ENCODE measurements around the gene RAB6B. TPM values are rescaled to one million over a fixed set of nuclear protein-coding genes. Genes with fewer than 3 reads are reported as not detected.

RAB6B gene
- total and polyA plus RNA-seq, 10 donors: 1.3 to 20.4 (median 8.5) TPM

DNA sequence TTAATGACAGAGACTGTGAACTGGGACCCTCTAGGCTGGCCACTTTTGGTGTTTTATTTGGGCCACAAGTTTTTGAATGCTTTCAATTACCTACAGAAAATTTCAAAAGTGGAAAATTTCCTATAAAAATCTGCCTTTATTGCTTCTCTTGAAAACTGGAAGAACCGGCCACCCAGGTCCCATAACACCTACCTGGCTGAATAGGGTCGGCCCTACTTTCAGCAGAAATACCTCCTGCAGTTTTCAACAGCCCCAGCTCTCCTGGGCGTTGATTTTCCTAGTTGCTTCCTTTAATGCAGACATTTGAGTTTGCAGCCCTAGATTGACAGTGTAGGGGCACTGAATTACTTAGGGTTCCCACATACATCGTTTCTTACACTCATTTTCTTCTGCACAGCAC lies 90.8 kb downstream of the RAB6B start:
- peaks cover 0 to 3% (median 0%) of the 10 kb centered on the region in 7 donors for H3K27me3 ChIP-seq (replicated peaks in 1 of 7)
- H3K36me3 ChIP-seq: peaks cover 0 to 23% (median 14%) of the 10 kb centered on the region in 6 donors
- no peak for DNase-seq
- intact Hi-C loops (cut with DNase I; ENCODE audit: low total_unique reads): loop anchor here (10.0 kb wide), 1 partner anchor 140 kb away; the partner anchor contains the start of gene TOPBP1
- no peak overlapping the region for H3K27ac ChIP-seq
- TF ChIP-seq, protein P1, sequence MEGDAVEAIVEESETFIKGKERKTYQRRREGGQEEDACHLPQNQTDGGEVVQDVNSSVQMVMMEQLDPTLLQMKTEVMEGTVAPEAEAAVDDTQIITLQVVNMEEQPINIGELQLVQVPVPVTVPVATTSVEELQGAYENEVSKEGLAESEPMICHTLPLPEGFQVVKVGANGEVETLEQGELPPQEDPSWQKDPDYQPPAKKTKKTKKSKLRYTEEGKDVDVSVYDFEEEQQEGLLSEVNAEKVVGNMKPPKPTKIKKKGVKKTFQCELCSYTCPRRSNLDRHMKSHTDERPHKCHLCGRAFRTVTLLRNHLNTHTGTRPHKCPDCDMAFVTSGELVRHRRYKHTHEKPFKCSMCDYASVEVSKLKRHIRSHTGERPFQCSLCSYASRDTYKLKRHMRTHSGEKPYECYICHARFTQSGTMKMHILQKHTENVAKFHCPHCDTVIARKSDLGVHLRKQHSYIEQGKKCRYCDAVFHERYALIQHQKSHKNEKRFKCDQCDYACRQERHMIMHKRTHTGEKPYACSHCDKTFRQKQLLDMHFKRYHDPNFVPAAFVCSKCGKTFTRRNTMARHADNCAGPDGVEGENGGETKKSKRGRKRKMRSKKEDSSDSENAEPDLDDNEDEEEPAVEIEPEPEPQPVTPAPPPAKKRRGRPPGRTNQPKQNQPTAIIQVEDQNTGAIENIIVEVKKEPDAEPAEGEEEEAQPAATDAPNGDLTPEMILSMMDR (IDR thresholded peaks at IDR 0.05 in 8 of 11, conservative IDR thresholded peaks at IDR 0.05 in 3 of 11): no peak
- TF ChIP-seq POLR2A (IDR thresholded peaks at IDR 0.05): no peak
- no peak for TF ChIP-seq POLR2AphosphoS5 (IDR thresholded peaks at IDR 0.05)
- WGBS, 5 donors: 74 to 84% (median 81%) methylated on average over 4 of the region's 4 CpGs
- no peaks in the 10 kb centered on the region for H3K9me3 ChIP-seq
- peaks cover 9 to 36% (median 16%) of the 10 kb centered on the region in 6 donors for H3K4me1 ChIP-seq
- peak overlapping the region in 5 of 8 donors; percentile 81 to 99 (median 94) for H3K4me3 ChIP-seq

DNA sequence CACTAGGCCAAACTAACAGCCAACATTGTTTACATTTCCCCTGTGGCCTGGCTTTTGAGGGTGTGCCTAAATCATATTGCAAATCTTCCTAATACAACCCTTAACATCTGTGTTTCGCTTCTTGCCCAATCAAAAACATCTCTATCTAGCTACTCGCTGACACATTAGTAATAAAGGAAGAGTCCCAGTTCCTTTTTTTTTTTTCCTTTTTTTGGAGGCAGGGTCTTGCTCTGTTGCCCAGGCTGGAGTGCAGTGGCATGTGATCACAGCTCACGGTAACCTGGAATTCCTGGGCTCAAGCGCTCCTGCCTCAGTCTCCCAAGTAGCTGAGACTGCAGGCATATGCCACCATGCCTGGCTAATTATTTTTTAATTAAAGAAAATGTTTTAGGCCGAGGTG lies 92.2 kb downstream of the RAB6B start:
- TF ChIP-seq, protein P1 (IDR thresholded peaks at IDR 0.05 in 8 of 11, conservative IDR thresholded peaks at IDR 0.05 in 3 of 11): no peak
- TF ChIP-seq POLR2AphosphoS5 (IDR thresholded peaks at IDR 0.05): no peak
- no peak for TF ChIP-seq POLR2A (IDR thresholded peaks at IDR 0.05)
- no peak overlapping the region for H3K27ac ChIP-seq
- peaks cover 0 to 9% (median 4%) of the 10 kb centered on the region in 6 donors for H3K36me3 ChIP-seq
- H3K27me3 ChIP-seq (replicated peaks in 1 of 7): peaks cover 0 to 13% (median 0%) of the 10 kb centered on the region in 7 donors
- intact Hi-C loops (cut with DNase I; ENCODE audit: low total_unique reads): loop anchor here (10.0 kb wide), 1 partner anchor 139 kb away; the partner anchor contains the start of gene TOPBP1
- H3K4me1 ChIP-seq: peaks cover 9 to 32% (median 16%) of the 10 kb centered on the region in 6 donors
- H3K4me3 ChIP-seq: no peak overlapping the region
- no peak for DNase-seq
- H3K9me3 ChIP-seq: no peaks in the 10 kb centered on the region
- WGBS, 5 donors: 71 to 87% (median 83%) methylated on average over 5 of the region's 5 CpGs

DNA sequence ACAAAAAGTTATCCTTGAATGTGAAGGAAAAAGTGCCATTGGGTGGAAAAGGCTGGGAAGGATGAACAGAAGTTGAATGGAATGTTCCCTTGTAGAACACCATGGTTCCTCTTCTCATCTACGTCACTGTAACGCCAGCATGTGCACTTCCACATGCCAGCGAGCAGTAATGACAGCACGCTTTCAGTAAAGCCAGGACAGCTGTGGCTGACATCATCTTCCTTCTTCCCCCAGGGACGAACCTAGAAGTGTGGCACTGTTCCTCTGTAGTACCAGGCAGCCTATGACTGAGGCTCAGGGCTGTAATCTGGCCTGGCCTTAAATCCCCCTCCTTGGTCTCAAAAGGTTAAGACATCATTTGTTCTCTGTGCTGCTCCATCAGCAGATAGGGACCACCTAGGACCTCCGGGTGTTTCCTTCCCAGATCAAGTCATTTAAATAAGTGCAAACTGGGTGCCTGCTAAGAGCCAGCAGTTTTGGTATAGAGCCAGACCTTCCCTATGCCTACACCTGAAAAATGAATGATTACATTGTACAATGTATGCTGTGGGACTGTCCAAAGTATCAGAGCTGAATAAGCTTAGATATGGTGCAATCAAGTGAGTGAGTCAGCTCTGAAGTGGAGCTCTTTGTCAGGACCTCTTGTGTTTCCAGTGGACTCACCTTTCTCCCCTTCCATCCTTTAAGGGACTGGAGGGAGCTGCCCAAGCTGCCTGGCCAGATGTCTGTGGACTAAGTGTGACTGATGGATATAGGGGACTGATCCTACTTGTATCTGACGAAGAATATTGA lies 95.7 kb downstream of the RAB6B start:
- peaks cover 0 to 15% (median 0%) of the 10 kb centered on the region in 7 donors for H3K27me3 ChIP-seq (replicated peaks in 1 of 7)
- intact Hi-C loops (cut with DNase I; ENCODE audit: low total_unique reads): loop anchor here (10.0 kb wide), 1 partner anchor 135 kb away; the partner anchor contains the start of gene TOPBP1
- no peak overlapping the region for H3K4me3 ChIP-seq
- no peak overlapping the region for H3K27ac ChIP-seq
- WGBS, 5 donors: 49 to 52% (median 51%) methylated on average over 7 of the region's 7 CpGs
- H3K36me3 ChIP-seq: no peaks in the 10 kb centered on the region
- H3K9me3 ChIP-seq: no peaks in the 10 kb centered on the region
- DNase-seq: no peak
- TF ChIP-seq, protein P1 (IDR thresholded peaks at IDR 0.05 in 8 of 11, conservative IDR thresholded peaks at IDR 0.05 in 3 of 11): no peak
- TF ChIP-seq POLR2A (IDR thresholded peaks at IDR 0.05): no peak
- no peak for TF ChIP-seq POLR2AphosphoS5 (IDR thresholded peaks at IDR 0.05)
- peaks cover 0 to 2% (median under 1%) of the 10 kb centered on the region in 6 donors for H3K4me1 ChIP-seq
